ENCODE measurements around the gene C17orf58. TPM values are rescaled to one million over a fixed set of nuclear protein-coding genes. Genes with fewer than 3 reads are reported as not detected.

Gene C17orf58
- total and polyA plus RNA-seq, 2 of the 8 experiments (the other 6 are each of a cell fraction or from before 2014, with no cell fraction given), result 22.6 to 24.1 TPM

GRCh38 chr17:67998466-67998865 lies 2.2 kb upstream of the C17orf58 start (continued):
- TF ChIP-seq, protein P1, sequence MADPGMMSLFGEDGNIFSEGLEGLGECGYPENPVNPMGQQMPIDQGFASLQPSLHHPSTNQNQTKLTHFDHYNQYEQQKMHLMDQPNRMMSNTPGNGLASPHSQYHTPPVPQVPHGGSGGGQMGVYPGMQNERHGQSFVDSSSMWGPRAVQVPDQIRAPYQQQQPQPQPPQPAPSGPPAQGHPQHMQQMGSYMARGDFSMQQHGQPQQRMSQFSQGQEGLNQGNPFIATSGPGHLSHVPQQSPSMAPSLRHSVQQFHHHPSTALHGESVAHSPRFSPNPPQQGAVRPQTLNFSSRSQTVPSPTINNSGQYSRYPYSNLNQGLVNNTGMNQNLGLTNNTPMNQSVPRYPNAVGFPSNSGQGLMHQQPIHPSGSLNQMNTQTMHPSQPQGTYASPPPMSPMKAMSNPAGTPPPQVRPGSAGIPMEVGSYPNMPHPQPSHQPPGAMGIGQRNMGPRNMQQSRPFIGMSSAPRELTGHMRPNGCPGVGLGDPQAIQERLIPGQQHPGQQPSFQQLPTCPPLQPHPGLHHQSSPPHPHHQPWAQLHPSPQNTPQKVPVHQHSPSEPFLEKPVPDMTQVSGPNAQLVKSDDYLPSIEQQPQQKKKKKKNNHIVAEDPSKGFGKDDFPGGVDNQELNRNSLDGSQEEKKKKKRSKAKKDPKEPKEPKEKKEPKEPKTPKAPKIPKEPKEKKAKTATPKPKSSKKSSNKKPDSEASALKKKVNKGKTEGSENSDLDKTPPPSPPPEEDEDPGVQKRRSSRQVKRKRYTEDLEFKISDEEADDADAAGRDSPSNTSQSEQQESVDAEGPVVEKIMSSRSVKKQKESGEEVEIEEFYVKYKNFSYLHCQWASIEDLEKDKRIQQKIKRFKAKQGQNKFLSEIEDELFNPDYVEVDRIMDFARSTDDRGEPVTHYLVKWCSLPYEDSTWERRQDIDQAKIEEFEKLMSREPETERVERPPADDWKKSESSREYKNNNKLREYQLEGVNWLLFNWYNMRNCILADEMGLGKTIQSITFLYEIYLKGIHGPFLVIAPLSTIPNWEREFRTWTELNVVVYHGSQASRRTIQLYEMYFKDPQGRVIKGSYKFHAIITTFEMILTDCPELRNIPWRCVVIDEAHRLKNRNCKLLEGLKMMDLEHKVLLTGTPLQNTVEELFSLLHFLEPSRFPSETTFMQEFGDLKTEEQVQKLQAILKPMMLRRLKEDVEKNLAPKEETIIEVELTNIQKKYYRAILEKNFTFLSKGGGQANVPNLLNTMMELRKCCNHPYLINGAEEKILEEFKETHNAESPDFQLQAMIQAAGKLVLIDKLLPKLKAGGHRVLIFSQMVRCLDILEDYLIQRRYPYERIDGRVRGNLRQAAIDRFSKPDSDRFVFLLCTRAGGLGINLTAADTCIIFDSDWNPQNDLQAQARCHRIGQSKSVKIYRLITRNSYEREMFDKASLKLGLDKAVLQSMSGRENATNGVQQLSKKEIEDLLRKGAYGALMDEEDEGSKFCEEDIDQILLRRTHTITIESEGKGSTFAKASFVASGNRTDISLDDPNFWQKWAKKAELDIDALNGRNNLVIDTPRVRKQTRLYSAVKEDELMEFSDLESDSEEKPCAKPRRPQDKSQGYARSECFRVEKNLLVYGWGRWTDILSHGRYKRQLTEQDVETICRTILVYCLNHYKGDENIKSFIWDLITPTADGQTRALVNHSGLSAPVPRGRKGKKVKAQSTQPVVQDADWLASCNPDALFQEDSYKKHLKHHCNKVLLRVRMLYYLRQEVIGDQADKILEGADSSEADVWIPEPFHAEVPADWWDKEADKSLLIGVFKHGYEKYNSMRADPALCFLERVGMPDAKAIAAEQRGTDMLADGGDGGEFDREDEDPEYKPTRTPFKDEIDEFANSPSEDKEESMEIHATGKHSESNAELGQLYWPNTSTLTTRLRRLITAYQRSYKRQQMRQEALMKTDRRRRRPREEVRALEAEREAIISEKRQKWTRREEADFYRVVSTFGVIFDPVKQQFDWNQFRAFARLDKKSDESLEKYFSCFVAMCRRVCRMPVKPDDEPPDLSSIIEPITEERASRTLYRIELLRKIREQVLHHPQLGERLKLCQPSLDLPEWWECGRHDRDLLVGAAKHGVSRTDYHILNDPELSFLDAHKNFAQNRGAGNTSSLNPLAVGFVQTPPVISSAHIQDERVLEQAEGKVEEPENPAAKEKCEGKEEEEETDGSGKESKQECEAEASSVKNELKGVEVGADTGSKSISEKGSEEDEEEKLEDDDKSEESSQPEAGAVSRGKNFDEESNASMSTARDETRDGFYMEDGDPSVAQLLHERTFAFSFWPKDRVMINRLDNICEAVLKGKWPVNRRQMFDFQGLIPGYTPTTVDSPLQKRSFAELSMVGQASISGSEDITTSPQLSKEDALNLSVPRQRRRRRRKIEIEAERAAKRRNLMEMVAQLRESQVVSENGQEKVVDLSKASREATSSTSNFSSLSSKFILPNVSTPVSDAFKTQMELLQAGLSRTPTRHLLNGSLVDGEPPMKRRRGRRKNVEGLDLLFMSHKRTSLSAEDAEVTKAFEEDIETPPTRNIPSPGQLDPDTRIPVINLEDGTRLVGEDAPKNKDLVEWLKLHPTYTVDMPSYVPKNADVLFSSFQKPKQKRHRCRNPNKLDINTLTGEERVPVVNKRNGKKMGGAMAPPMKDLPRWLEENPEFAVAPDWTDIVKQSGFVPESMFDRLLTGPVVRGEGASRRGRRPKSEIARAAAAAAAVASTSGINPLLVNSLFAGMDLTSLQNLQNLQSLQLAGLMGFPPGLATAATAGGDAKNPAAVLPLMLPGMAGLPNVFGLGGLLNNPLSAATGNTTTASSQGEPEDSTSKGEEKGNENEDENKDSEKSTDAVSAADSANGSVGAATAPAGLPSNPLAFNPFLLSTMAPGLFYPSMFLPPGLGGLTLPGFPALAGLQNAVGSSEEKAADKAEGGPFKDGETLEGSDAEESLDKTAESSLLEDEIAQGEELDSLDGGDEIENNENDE (IDR thresholded peaks at IDR 0.05; ENCODE audit: insufficient replicate concordance, low read length), result no peak
- TF ChIP-seq E2F6 (IDR thresholded peaks at IDR 0.05) (no peak), GABPA (IDR thresholded peaks at IDR 0.05; ENCODE audit: borderline replicate concordance, insufficient read depth, low read length) (no peak), CEBPB (IDR thresholded peaks at IDR 0.05; ENCODE audit: low read depth, low read length) (no peak), YY1 (IDR thresholded peaks at IDR 0.05; ENCODE audit: low read depth, low read length) (no peak), SP1 (IDR thresholded peaks at IDR 0.05; ENCODE audit: low read depth, low read length) (no peak), POLR2AphosphoS5 (IDR thresholded peaks at IDR 0.05; ENCODE audit: low read depth, low read length) (no peak), BACH1 (IDR thresholded peaks at IDR 0.05; ENCODE audit: low read length) (no peak), SP4 (IDR thresholded peaks at IDR 0.05; ENCODE audit: low read length) (no peak)

Data from H1 (cell line).